CD4-positive, alpha-beta T cell treated with Interleukin-17A for 4 hours (primary cell): ENCODE measurements around the gene RPS25.
"Not testable (repeated sequence)": the region's sequence is repeated elsewhere in the genome, so short reads cannot be mapped to it uniquely, and the experiment has no call there.

Experiments
- DNase-seq: peaks from one replicate; pipeline ENCODE4 v3.0.0-alpha.2; 2020; ENCODE audit warnings: mixed read lengths

RPS25 gene

DNA sequence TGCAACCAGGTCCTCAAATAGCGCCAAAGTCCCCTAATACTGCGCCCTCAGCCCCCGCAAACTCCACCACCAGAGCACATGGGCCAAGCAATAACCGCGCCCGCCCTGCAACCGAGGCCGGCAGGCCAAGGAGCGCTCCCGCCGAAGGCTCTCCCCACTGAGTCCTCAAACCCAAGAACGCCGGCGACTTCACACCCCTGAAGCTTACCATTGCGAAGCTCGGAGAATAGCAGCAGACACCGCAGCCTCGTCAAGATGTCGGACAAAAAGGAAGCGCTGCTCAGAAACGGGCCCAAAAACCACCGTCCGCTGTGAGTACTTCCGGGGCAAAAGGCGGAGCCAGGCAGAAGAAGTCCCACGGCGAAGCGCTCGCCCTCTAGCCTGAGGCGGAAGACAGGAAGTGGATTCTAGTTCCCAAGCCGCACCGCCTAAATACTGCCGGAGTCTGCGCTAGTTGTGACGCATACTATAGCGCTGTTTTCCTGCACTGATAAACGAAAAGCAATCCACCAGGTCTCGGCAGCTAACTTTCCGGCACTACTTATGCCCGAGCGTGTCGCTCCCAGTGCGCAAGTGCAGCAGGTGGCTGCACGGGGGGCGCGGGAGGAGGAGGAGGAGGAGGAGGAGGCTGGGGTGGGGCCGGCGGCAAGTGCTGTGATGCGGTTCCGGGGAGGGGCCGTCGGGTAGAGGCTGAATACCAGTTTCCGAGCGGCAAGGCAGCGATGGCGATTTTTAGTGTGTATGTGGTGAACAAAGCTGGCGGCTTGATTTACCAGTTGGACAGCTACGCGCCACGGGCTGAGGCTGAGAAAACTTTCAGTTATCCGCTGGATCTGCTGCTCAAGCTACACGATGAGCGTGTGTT is at the start of gene RPS25, which contains the start of gene TRAPPC4:
TSS of gene RPS25 (minus strand) at position 270 of the 865 bp plus-strand sequence. CDS start at position 211, 59 bp downstream.
TSS of gene TRAPPC4 (plus strand) at position 693 of the 865 bp plus-strand sequence. CDS start at position 723, 30 bp downstream.
- peak; percentile 95 for DNase-seq

DNA sequence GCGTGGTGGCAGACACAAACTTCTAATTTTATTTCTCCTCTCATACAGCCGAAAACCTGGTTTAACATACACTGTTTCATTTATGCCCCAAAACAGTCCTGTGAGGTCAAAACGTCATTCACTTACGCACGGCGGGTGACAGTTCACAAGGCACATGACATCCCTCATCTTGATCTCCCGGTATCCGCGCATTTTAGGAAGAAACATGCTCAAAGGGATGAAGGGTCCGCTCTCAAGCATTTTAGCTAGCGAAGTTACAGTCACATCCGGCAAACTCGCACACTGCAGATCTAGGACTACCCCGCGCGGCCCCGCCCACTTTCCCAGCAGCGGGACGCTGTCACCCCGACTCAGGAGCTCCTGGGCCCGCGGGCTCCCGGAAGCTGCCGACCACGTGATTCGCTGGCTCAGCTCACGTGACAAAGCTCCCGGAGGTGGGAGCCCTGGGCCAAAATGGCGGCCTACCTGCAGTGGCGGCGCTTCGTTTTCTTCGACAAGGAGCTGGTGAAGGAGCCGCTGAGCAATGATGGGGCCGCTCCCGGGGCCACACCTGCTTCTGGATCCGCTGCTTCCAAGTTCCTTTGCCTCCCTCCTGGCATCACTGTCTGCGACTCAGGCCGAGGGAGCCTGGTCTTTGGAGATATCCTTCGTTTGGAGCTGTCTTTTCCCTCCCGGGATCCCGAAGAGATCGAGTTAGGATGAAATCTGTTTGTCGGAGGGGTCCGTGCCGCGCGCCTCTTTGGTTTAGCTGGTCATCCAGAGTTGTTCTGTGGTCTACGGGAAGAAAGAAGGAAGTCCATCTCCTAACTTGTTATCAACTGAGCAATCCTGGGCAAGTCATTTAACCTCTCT is 49.5 kb upstream of the RPS25 start, which contains the start of gene VPS11:
TSS of gene VPS11 (plus strand) at position 448 of the 852 bp plus-strand sequence. CDS start at position 454, 6 bp downstream.
- DNase-seq, result peak; percentile 99

DNA sequence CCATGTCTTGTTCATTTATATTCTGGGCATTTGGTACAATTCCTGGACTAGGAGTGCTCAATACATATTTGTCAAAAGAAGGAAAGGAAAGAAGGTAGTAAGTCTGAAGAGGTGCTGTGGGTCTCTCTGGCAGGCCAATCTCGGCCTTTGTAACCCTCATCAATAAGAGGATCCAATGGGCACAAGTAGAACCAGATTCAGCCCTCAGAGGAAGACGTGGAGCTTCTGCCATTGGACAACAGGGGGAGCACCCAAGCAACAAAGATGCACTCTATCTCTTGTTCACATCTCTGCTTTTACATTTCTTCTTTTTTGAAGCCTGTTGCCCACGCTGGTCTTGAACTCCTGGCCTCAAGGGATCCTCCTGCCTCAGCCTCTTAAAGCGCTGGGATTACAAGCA is 47.2 kb upstream of the RPS25 start:
- DNase-seq, result peak; percentile 59

DNA sequence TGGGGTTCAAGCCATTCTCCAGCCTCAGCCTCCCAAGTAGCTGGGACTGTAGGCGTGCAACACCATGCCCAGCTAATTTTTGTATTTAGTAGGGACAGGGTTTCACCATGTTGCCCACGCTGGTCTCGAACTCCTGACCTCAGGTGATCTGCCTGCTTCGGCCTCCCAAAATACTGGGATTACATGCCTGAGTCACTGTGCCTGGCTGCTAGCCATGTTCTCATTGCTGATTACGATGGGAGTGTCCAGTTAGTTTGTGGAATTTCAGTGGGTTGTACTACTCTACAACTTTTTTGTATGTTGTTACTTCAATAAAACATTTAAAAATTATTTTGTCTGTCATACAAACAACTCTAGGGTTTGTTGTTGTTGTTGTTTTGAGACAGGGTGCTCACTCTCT is 44.6 kb upstream of the RPS25 start:
- DNase-seq, result no peak

DNA sequence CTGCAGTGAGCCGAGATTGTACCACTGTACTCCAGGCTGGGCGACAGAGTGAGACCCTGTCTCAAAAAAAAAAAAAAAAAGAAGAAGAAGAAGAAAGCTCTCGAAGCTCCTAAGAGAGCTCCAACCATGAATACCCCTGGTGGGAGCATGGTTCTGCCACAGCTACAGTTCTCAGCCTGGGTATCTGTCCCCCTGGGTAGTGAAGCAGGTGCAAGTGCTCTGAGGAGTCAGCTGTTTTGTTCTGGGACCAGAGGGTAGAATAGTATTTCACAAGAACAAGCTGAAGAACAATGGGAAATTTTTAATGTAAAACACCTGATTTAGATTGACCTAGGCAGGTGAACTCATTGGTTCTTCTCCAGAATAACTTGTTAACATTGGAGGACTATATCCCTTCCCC is 43.1 kb upstream of the RPS25 start:
- no peak for DNase-seq

DNA sequence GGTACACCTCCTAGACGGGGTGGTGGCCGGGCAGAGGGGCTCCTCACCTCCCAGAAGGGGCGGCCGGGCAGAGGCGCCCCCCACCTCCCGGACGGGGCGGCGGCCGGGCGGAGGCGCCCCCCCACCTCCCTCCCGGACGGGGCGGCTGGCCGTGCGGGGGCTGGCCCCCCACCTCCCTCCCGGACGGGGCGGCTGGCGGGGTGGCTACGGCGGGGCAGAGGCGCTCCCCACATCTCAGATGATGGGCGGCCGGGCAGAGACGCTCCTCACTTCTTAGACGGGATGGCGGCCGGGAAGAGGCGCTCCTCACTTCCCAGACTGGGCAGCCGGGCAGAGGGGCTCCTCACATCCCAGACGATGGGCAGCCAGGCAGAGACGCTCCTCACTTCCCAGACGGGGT is 41.0 kb upstream of the RPS25 start:
- DNase-seq, result not testable (repeated sequence)

DNA sequence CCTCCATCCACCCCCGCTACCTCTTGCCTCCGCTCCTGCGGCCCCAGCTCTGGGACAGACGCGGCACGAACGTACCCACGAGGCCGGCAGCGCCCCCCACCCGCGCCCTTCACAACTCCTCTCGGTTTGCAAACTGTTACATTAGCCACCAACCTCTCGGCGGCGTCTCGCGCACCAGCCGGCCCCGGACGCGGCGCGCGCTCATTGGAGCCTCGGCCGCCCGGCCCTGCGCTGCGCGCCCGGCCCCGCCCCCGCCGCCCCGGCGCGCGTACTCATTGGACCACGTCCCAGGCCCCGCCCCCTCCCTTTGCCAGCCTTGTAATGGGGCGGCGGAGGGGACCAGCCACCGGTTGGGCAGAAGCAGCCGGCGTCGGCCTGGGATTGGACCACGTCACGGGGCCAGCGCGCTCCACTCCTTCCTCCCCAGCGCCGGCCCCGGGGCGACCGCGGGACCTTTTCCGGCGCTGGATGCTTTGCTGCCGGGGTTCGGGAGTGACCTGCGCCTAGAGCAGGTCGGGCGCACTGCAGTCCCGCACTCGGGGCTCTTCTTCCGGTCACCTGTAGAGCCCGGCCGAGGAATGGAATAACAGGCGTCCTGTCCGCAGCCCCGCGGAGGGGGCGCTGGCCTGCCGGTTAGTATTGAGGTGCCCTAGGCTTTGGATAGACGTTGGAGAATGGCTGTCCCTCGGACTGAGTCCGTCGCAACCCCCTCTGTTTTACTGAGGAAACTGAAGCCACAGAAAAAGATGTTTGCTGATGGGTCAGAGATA is 39.0 kb upstream of the RPS25 start, which contains the start of gene HYOU1:
TSS of gene HYOU1 (minus strand) at position 206 of the 770 bp plus-strand sequence. CDS start 1,045 bp downstream, outside the sequence.
- DNase-seq, result peak; percentile 100

DNA sequence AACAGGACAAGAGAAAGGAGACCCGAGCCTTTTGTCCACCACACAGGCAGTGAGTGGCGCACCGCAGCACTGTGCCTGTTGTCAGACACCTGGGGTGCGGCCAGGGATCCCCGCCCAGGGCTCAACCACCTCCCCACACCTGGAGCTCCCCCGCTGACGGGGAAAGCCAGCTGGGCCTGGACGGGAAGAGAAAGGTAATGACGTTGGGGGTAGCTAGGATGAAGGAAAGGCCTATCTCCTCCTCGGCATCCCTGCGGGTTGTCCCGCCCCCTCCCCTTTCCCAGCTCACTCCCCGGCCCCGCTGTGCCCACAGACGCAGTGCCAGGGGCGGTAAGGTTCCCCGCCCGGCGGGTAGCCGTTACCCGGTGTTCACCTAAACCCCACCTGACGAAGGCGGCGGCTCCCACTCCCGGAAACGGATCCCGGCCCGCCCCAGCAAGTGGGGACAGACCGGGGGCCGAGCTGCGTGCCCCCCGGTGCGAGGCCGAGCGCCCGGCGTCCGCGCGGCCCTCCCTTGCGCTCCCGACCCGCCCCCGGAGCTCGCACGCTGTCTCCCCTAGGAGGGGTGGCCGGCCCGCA is 38.4 kb upstream of the RPS25 start:
- peak; percentile 46 for DNase-seq

DNA sequence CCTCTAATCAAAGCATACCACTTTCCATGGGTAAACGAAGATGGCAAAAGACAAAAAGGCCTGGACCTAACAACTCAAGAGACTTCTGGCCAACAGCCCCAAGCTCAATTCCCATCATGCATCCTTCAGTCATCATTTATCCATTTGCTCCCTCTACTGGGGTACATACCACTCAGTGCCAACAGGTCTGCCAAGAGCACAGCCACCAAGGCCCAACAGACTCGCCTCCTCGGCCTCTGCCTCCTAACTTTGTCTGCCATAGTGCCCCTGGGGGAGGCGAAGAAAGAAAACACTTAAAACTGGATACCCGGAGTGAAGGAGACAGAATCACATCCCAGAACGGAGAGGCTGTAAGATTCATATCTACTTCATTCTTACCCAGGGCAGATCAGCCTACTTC is 37.8 kb upstream of the RPS25 start:
- no peak for DNase-seq

DNA sequence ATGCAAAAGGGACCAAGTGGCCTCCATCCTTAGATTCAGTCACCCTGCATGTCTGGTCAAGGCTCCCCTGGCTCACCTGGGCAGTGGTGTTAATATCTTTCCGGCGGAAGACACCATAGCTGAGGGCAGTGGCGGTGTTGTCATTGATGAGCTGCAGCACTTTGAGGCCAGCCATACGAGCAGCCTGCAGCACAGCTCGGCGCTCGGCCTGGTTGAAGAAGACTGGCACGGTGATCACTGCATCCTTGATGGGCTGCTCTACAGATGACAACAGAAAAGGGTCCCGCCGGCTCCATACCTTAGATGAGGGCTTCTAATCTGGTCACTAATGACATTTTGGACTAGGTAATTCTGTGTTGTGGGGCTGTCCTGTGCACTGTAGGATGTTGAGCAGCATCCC is 36.3 kb upstream of the RPS25 start:
- no peak for DNase-seq

DNA sequence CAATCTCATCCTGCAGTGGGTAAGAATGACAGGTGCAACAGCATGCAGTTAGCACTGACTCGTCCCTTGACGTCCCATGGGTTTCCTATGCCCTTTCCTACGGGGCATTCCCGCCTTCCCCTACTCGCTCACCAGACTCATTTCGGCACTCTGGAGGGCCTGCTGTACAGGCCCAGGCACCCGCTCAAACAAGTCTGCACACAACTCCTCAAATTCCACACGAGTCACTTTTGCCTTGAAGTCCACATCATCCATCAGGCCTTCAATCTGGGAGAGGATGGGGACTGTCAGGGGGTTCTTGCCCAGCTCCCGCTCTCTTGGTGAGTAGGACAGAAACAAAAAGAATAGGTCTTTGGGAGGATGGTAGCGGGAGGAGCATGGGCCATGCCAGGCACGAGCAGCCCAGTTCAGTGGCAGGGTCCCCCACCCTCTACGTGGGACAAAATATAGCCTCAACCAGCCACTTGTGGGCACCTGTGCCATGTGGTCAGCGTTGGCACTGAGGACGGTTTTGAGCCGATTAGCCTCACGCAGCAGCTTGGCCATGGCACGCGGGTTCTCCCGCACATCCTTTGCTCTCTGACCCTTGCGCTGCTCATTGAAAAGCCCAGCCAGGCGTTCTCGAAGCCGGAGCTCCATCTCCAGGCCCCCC is 34.1 kb upstream of the RPS25 start:
- DNase-seq, result no peak

DNA sequence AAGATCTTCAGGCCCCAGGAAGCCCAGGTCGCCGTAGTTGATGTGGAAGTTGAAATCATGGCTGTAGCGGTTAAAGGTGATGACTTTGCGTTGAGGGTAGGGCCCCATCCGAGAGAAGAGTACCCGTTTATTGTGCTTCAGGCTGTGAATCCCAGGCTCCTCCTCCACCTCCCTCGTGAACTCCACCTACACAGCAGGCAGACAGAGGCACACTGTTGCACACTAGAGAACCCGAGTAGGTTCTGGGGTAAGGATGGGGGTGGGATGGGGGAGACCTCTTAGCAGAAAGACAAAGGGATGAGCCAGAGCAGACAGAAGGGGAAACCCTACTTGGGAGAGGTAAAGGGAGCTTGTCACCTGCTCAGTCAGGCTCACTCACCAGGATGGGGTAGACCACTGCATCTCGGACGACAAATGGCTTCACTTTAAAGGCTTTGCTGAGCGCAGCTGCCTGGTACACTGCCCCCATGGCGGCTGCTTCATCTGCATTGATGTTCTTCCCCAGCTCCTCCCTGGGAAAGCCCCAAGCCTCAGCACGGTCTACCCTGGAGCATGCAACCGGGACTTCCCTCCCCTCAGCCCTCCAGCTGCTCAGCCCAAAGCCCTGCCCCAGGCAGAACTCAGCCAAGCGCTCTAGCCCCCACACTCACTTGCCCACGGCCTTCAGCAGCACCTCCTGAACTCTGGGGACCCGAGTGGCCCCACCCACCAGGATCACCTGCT is 33.5 kb upstream of the RPS25 start:
- DNase-seq, result no peak

DNA sequence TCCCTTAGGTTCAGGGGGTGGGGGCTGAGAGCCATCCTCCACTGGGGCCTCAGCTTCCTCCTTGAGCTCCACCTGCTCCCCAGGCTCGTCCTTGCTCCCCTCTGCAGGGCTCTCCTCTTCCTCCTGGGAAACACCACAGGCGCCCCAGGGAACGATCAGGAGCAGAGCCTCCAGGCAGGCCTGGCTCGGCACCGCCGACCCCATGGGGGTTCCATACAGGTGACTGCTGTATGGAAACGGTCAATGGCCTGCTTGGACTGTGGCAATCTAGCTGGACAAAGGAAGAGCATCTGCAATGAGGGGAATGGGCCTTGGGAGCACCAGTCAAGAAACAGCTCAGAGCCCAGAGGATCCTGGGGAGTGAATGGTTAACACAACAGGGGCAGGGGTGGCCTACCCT is 30.9 kb upstream of the RPS25 start:
- DNase-seq, result no peak

DNA sequence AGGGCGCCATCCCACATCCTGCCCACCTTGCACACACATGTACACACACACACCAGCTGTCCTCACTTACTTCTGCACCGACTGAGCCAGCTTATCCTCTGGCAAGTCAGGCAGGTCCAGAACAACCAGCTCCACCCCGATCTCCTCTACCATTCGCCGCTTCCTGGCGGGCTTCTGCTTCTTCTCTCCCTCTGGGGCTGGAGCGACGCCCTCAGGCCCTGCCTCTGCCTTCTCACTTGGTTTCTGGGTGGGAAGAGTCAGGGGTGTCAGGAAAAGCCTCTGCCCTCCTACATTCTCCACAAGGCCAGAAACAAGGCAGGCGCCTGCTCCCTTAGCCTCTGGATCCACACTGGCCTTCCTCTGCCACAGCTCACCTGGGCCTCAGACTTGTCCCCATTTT is 30.5 kb upstream of the RPS25 start:
- DNase-seq, result no peak

DNA sequence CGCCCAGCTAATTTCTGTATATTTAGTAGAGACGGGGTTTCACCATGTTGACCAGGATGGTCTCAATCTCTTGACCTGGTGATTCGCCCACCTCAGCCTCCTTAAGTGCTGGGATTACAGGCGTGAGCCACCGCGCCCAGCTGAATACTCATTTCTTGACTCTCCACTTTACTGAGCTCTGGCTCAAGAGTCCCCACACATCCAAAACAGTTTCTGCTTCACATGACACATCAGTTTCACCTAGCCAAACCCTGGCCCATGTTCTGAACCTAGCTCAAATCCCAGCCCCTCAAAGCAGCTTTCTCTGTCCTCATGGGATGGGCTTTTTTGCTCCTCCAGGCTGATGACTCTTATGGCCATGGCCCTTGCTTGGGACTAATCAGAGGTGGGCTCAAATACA is 29.1 kb upstream of the RPS25 start:
- DNase-seq, result no peak

DNA sequence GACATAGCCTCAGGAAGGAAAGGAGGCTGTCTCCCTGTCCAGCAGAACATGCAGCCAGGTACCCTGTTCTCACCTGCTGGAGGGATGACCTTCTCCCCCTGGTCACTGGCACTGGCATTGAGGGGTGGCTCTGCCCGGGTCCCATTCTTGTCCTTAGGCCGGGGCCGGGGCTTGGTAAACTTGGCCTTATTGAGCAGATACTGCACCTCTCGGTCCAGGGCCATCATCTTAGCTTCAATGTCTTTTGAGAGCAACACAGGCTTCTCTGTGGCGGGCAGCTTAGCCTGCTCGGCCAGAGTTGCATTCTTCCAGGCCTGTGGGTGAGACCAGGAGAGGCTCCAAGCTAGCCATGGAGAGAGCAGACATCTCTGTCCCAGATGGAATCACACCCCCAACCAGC is 28.3 kb upstream of the RPS25 start:
- no peak for DNase-seq

DNA sequence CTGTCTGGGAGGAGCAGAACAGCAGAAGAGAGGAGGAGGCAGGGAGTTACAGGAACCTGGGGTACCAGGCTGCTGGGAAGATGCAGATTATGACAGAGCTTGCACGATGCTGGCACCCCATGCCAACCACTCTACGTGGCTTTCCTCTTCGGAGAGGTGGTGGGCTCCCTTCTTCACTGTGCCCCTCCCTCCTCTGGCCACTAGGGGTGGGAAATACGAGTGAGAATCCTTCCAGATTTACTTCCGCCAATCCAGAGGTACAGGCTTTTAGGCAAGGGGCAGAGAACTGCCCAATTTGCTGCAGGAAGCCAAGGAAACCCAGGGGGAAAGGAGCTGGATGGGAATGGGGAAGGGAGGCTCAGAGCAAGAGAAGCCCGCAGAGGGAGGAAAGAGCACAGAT is 26.6 kb upstream of the RPS25 start:
- DNase-seq, result no peak

DNA sequence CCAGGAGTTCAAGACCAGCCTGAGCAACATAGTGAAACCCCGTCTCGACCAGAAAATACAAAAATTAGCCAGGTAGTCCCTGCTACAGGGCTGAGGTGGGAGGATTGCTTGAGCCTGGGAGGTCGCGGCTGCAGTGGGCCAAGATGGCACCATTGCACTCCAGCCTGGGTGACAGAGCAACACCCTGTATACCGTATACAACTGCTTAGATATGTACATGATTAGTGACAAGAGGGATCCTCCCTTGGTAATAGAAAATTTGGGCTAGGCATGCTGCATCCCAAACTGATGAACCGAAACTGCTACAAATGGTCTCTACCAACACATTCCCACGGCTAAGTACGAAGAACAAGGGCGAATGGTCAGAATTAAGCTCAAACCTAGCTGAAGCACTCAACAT is 24.8 kb upstream of the RPS25 start:
- no peak for DNase-seq

DNA sequence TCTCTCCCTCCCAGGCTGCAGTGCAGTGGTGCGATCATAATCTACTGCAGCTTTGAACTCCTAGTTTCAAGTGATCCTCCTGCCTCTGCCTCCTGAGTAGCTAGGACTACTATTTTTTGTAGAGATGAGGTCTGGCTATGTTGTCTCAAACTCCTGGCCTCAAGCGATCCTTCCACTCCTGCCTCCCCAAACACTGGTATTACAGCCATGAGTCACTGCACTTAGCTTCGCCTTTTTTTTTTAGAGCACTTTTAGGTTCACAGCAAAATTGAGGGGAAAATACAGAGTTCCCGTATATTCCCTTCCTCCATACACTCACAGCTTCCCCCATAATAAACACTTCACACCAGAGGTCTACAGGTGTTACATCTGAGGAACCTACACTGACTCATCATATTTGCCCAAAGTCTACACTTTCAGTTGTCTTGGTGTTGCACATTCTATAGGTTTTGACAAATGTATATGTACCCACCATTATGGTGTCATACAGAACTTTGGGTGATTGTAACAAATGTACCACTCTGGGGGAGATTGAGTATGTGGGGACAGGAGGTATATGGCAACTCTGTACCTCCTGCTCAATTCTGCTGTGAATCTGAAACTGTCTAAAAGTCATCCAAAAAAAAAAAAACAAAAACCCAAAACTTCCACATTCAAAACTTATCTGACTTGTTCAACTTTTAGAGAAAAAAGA is 23.8 kb upstream of the RPS25 start:
- no peak for DNase-seq

DNA sequence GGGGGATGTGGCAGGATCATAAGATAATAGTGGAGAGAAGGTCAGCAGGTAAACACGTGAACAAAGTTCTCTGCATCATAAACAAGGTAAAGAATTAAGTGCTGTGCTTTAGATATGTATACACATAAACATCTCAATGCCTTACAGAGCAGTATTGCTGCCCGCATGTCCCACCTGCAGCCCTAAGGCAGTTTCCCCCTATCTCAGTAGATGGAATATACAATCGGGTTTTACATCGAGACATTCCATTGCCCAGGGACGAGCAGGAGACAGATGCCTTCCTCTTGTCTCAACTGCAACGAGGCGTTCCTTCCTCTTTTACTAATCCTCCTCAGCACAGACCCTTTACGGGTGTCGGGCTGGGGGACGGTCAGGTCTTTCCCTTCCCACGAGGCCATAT is 21.3 kb upstream of the RPS25 start:
- DNase-seq, result not testable (repeated sequence)
